Ovary (tissue), 3 donors: Measurements from ENCODE around the gene CROCC.
"Not testable (repeated sequence)": the region's sequence is repeated elsewhere in the genome, so short reads cannot be mapped to it uniquely, and the experiment has no call there.

Source experiments
- CTCF ChIP-seq, 3 donors: fragments of 450-650 bp in 2 of 3; fragments of 200-600 bp in 1 of 3; IDR thresholded peaks; one replicate each; pipeline versions ENCODE4 v1.5.1 to v1.8.0; 2016 to 2022; ENCODE audit warnings: antibody characterized with exemption in 3 of 3, mild to moderate bottlenecking in 1 of 3
- EP300 ChIP-seq: sonication (generic); formaldehyde crosslinking; IDR thresholded peaks from one replicate; pipeline ENCODE4 v1.6.1; 2017; ENCODE audit warnings: antibody characterized with exemption
- POLR2A ChIP-seq: fragments of 450-650 bp; IDR thresholded peaks from one replicate; pipeline ENCODE4 v1.6.1; 2017; ENCODE audit warnings: antibody characterized with exemption, mild to moderate bottlenecking, moderate library complexity
- donor health status: DM: no; HTN: no; CAD: no.

- TF ChIP-seq CTCF (IDR thresholded peaks at IDR 0.05); POLR2A; EP300: not testable (repeated sequence)
These were observed 46.6 kb upstream of the CROCC start for GRCh38 chr1:16874968-16875765.
